ENCODE data around the gene HNRNPUL1.

DNA sequence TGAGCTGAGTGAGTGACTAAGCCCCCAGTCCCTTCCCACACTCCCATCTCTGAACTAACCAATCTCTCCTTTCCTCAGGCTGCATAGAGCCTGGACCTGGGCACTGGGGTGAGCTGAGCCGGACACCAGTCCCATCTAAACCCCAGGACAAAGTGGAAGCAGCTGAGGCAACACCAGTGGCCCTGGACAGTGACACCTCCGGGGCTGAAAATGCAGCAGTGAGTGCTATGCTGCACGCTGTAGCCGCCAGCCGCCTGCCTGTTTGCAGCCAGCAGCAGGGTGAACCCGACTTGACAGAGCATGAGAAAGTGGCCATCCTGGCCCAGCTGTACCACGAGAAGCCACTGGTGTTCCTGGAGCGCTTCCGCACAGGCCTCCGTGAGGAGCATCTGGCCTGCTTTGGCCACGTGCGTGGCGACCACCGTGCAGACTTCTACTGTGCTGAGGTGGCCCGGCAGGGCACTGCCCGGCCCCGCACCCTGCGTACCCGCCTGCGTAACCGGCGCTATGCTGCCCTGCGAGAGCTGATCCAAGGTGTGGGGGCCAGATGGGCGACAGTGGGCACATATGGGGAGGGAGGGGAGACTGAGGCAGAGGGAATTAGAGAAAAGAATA lies 52.2 kb downstream of the HNRNPUL1 start:
- TF ChIP-seq, protein P1, sequence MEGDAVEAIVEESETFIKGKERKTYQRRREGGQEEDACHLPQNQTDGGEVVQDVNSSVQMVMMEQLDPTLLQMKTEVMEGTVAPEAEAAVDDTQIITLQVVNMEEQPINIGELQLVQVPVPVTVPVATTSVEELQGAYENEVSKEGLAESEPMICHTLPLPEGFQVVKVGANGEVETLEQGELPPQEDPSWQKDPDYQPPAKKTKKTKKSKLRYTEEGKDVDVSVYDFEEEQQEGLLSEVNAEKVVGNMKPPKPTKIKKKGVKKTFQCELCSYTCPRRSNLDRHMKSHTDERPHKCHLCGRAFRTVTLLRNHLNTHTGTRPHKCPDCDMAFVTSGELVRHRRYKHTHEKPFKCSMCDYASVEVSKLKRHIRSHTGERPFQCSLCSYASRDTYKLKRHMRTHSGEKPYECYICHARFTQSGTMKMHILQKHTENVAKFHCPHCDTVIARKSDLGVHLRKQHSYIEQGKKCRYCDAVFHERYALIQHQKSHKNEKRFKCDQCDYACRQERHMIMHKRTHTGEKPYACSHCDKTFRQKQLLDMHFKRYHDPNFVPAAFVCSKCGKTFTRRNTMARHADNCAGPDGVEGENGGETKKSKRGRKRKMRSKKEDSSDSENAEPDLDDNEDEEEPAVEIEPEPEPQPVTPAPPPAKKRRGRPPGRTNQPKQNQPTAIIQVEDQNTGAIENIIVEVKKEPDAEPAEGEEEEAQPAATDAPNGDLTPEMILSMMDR (IDR thresholded peaks at IDR 0.05), result no peak
- no peak for TF ChIP-seq ZFX (IDR thresholded peaks at IDR 0.05; ENCODE audit: borderline replicate concordance)
